HPDE6-E6E7 (cell line): Measurements from ENCODE around the gene NFX1.
"Not testable (repeated sequence)": the region's sequence is repeated elsewhere in the genome, so short reads cannot be mapped to it uniquely, and the experiment has no call there.

Experiments used
- DNase-seq: peaks from one replicate; pipeline ENCODE4 v3.0.0; 2011; ENCODE audit warnings: missing footprints; ENCODE audit errors: extremely low spot score

Gene NFX1

DNA sequence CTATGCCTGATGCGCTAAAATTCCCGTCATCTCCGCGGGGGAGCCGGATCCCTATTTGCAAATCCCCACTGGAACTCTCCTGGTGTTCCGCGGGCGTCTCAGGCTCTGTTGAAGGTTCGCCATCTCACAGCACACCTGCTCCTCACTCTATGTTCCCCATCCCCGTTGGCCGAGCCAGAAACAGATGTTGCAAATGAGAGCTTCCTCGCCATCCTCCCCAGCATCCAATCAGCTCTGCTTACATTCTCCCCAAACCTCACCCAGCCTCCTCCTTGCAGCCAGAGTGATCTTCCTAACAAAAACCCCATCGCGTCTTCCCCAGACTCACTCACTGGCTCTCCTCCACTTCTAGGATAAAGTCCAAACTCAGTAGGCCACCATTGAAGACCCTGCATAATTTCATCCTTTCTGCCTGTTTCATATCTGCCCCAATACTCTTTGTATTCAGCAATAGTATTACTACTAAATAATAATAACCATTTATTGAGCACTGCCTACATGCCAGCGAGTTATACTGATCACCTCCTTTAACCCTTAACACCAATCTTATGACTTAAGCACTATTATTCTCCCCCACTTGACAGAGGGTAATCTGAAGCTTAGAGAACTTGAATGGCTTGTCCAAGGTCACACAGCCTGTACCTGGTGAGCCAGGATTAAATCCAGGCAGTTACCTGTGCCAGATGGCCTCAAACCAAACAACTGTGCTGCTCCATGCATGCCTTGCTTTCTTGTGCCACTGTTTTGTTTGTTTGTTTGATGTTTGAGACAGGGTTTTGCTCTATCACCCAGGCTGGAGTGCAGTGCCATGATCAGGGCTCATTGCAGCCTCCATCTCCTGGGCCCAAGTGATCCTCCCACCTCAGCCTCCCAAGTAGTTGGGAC, 98.0 kb downstream of the NFX1 start:
- DNase-seq = no peak

DNA sequence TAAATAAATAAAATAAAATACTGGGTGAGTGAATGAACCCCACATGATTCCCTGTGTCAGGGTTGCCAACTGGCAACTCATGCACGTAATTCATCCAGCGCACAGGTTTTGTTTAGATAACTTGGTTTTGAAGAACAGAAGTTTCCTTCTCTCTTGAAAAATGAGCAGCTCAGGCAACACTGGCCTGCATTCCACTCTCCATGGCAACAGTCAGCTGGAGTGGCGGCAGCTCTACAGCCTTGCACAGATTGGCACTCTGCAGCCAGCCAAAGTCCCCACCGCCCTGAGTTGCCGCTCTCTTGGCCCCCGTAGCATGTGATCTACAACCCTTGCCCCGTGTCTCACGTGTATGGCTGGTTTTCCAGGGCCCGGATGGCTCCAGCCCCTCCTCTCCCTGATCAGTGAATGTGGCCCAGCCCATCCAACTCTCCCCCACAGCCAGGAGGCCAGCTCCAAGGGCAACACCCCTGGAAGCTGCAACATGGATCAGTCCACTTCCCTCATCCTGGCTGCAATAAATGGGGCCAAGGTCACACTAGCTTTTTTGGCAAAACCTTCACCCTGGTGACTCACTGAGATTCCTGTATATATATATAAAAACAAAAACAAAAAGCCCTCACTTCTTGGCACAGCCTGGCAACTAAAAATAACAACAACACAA, 100.9 kb downstream of the NFX1 start:
- not testable (repeated sequence) for DNase-seq

DNA sequence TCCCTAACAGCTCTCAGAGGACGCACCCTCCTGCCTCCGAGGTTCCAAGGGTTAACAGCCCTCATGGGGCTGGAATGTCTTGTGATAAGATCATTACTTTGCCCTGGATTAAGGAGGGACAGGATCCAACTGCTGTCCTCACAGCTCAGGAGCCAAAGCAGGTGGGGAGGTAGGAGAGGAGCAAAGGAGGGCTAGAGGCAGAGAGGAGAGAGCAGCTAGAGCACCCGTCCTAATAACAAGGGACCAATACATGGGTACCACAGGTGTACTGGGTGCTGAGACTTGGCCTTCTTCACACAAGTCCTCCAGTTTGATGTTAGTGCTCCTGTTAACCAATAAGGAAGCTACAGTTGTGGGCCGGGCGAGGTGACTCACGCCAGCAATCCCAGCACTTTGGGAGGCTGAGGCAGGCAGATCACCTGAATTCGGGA, 102.3 kb downstream of the NFX1 start:
- DNase-seq = not testable (repeated sequence)

DNA sequence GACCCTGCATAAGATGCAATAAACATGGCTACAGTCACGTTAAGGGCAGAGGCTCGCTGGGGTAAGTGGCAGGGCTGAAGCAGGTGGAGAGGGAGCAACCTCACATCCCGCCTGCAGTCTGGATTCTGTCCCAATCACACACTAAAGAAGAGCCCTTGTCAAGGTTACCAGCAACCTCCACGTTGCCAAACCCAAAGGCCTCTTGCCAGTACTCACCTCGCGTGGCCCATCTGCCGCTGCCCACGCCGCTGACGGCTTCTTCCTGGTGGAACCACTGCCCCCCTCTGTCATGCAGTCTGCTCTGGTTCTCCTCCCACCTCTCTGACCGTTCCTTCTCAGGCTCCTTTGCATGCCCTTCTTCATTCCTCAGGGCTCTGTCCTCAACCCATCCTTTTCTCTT, 103.3 kb downstream of the NFX1 start:
- DNase-seq = no peak

DNA sequence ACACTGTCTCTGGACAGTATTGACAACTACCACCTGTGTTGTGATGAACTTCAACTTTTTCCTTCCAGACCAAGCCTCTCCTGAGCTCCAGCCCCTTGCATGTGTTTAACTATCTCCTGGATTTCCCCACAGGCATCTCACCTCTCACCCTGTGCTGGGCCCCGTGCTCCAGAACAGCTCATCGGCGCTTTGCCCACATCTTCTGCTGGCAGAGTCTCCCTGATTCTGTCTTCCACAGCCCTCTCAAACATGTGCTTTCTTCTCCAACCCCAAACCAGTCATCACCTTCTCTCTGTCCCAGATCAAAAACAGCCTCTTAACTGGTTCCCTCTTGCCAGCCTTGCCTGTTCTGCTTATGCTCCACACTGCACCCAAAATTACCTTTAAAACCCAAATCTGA, 103.7 kb downstream of the NFX1 start:
- DNase-seq = not testable (repeated sequence)

DNA sequence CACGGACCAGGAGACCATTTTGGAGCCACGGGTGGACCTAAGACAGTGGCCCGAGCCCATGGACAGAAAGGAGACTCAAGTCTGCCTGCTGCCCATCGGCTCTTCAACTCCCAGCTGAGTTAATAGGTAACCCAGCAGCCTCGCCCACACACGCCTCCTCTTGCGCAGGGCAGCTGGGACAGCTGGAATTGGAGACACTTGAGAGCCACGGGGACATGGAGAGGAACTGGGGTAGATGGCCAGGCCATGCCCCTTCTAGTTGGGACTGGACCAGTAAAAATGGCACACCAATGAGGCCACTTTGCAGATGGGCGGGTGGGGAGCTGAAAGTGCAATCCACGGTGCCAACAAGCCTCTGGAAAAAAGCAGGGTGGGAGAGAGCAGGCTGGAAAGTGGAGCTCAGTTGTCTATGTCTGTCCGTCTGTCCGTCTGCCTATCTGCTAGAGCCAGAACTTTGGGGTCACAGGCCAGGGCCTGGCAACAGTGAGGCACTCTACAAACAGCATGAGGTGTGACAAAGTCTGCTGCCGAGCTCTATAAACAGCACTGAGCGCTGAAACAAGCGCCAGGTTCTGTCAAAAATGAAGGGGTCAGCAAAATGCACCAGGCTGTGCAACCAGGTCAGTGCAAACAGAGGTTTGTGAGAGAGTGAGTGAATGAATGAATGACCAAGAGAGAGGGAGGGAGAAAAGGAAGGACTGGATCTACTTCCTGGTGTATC, 105.0 kb downstream of the NFX1 start:
- DNase-seq = not testable (repeated sequence)

DNA sequence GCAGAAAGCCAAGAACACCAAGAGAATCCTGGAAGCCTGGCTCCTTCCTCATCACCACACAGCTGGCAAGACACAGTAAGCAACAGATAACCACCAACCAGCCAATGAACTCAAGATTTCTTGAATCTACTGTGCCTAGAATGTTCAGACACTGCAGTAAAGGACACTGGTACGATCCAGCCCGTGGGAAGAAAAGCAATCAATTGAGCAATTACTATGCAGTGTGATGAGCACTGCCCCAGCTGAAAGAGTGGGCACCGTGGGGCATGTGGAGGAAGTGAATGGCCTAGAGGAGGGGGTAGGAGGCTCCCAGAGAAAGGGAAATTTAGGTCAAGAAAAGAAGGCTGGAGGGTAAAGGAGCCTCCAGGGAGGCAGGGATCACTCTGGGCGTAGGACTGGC, 107.5 kb downstream of the NFX1 start:
- not testable (repeated sequence) for DNase-seq

DNA sequence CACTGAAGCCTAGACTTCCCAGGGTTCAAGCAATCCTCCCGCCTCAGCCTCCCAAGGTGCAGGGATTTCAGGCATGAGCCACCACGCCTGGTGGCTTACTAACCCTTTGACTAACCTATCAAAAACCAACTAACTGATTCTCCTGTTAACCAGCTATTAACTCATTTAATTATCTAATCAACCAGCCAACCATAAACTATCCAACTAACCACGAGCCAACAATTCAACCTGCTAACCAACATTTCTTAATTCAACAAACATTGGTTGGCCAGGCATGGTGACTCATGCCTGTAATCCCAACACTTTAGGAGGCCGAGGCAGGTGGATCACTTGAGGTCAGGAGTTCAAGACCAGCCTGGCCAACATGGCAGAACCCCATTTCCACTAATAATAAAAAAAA, 108.7 kb downstream of the NFX1 start:
- not testable (repeated sequence) for DNase-seq

DNA sequence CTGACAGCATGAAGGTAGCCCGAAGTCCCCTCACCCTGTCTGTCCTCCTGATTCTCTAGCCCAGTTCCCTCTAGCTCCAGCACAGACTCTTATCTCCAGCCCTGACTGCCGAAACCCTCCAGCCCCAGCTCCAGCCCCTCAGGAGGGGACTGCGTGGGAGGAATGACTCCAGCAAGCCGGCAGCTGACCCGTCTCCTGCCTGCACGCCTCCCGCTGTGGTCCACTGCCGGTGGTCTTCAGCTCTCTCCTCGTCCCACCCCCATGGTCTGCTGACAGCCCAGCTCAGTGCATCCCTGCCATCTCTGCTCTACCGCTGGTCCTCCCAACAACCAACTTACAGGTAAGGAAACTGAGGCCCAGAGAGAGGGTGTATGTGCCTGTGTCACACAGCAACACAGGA, 111.5 kb downstream of the NFX1 start:
- DNase-seq = not testable (repeated sequence)

DNA sequence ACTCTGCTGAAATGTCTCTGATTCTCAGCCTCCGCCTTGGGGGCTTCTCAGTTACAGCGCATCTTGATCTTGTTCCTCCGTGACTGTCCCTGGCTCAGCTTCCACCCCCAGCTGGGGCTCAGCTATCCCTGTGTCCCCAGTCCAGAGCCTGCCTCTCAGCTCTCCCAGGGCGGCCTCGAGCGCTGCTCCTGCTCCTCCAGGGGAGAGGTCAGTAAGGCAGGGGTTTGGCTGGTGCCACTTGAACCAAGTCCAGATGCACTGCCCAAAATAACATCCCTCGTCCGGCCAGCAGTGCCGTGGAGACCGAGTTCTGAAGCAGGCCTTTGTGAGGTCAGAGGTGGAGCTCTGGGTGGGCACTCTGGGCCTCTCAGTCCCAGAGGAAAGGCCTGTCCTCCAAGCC, 112.1 kb downstream of the NFX1 start, which contains the start of gene AQP7:
AQP7 (minus strand) TSS at position 198 of the 400 bp plus-strand sequence. CDS start 1,306 bp downstream, outside the sequence.
- DNase-seq = not testable (repeated sequence)

DNA sequence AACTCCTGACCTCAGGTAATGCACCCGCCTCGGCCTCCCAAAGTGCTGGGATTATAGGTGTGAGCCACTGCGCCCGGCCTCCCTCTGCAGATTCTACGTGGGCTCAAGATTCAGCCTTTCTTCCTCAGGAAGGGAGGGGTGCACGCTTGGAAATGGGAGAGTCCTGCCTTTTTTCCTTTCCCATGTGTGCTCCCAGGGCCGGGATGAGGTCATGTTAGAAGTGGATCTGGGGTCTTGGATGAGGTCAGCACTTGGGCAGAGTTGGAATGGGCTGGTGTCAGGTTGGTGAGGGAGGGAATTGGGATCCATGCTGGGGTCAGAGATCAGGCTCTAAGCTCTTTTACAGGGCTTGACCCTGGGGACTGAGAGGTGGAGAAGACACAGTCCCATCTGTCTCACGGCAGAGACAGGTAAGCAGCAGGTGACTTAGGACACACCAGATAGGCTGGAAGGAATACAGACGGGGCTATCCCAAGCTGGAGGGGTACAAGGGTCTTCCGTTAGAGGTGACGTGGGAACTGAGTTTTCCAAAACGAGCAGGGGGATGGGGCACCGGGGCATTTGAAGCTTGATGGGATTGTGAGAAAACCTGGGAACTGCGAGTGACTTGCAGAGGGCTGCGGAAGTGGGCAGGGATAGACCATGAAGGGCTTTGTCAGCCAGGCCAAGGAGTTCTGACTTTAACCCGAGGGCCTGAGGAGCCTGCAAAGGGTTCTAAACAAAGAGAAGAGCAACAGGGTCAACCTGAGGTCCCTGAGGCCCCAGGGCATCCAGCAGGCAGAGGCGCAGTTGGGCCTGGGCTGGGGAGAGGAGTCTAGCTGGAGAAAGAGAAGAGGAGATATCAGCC, 113.8 kb downstream of the NFX1 start:
- DNase-seq = no peak

DNA sequence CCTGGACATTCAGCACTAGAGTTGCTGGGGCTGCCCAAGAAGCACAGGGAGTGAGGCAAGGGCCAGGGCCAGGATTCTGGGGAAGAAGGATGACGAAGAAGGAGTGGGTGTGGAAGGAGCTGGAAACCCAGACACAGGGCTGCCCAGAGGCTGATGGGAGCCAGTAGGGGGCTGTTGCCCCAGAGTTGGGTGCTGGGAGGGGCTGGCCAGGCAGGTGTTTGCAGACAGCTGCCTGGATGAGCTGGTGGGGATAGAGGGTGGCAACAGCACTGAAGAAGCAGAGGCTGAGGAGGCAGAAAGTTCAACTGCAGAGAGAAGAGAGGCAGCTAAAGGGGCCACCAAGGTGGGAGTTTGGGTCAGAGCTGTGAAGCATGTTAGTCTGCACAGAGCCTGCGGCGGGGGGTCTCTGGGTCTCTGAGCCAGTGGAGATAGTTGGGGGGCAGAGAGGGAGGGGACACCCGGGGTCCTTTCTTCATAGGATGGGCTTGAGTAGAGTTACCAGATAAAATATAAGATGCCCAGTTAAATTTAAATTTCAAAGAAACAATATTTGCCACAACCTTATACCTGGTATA, 114.6 kb downstream of the NFX1 start:
- no peak for DNase-seq

DNA sequence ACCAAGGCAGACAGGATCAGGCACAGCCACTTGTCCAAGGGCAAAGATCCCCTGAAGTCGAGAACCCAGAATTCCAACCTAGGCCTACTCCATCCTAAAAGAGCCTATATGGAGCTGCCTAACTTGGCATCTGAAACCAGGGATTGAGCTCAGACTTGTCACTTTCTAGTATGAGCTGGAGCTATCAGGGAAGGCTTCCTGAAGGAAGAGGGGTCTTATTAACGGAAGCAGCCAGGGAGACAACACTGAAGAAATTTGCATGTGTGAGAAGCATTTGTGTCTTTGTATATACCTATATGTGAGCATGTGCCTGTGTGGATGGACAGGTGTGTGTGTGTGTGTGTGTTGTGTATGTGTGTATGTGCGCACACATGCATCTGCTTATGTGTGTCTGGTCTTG, 116.7 kb downstream of the NFX1 start:
- no peak for DNase-seq

DNA sequence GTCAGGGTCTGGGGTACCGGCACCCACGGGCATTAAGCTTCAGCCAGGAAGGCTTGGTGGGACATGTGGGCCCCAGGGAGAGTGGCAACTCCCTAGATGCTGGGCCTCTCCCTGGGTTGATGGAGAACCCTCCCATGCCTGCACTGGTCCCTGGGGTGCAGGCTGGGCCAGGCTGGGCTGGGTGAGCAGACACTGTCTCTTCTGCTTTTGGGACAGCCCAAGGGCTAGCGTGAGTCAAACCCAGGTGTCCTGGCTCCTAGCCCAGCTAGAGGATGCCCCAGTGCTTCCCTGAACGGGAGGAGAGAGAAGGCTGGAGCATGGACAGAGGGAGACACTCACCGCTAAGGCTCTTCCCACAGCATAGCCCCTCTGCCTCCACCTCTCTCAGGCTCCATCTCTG, 117.8 kb downstream of the NFX1 start:
- no peak for DNase-seq

DNA sequence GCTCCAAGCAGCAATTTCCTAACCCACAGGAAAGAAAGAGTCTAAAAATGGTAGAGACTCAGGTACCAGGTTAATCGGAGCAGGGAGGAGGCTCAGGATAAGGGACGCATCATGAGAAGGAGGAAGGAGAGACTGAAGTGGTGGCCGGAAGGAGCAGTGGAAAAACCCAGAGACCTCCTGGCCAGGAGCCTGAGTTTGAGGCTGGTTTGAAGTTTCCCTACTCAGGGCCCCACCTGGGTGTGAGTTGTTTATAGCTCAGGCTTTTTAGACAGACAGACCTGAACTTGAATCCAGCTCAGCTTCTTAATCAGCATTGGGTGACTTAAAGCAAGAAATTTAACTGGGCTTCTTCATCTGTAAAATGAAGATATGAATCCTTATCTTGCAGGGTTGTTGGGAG, 124.0 kb downstream of the NFX1 start:
- no peak for DNase-seq

DNA sequence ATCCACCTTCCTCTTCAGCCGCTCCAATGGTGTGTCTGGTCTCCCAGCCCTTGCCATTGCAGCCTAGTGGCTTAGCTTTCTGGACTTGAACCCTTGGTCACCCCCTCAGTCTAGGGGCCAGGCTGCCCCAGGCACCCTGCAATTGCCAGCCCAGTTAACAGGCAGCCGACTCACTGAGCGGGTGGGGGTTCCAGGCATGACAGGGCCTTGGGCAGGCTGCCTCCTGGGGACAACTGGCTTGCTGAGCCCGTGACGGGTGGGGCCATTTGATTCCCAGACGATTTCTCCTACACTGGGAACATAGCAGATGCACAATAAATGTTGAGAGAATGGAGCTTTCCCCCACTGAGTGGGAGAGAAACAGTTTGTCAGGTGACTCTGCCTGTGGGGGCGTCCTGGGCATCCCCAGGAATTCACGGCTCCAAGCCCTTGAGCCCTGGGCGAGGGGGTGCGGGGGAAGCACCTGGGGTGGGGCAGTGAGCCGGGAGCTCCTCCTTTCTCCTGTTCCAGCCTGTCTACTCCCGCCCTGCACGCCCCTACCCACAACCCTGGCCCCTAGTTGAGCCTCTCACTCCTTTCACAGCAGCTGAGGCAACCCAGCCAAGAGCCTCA, 124.7 kb downstream of the NFX1 start:
- DNase-seq = no peak

DNA sequence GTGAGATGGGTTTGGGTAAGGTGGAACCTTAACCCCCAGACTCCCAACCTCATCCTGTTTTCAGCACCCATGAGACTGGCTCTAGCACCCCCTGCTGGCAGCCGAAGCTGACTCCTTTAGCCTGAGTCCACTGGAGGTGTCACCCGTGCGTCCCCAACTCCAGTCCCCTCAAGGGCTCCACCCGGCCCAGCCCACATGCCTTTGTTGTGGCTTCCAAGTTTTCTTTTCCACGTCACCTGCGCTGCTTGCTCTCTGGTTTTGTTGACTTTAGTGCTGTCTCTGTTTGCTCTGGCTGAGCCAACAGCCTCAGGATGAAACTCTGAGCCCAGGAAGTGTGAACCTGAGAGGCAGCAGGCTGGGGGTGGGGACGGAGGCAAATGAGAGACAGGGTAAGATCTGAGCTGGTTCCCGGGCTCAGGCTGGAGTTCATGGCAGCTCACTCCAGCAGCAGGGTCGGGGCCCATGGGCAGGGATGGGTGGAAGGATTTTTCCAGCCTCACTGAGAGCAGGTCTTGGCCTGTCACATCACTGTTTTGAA, 125.3 kb downstream of the NFX1 start:
- DNase-seq = peak; percentile 52

DNA sequence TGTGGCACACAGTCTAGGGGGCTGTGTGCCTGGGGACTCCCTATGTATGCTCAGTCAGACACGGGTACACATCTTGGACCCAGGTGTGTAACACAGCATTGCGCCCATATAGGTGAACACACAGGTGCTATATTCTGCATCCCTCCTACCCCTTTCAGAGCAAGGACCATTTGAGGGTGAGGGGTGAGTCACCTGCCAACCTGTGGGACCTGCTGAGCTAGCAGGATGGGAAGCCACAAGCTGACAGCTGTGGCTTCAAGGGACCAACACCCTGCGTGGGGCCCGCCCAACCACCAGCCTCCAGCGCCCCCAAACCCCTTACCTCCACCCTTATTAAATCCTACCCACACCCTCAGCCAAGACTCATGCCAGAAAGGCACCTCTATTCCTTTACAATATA, 126.7 kb downstream of the NFX1 start:
- no peak for DNase-seq

DNA sequence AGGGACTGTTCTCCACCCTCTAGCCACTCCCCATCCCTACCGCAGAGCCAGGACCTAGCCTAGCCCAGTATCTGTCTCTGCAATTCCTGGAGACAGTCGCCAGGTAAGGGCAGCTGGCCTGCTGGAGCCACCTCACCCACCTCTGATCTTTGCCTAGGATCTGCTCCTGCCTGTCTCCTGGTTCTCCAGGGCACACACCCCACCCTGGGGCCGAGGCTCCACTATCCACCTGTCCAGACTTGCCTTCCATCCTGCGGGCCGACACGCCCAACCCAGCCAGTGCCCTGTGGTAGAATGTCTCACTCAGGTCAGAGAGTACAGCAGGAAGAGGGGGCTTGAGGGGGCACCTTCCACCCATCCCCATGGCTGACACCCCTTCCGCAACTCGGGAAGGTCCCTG, 127.8 kb downstream of the NFX1 start:
- peak; percentile 86 for DNase-seq

DNA sequence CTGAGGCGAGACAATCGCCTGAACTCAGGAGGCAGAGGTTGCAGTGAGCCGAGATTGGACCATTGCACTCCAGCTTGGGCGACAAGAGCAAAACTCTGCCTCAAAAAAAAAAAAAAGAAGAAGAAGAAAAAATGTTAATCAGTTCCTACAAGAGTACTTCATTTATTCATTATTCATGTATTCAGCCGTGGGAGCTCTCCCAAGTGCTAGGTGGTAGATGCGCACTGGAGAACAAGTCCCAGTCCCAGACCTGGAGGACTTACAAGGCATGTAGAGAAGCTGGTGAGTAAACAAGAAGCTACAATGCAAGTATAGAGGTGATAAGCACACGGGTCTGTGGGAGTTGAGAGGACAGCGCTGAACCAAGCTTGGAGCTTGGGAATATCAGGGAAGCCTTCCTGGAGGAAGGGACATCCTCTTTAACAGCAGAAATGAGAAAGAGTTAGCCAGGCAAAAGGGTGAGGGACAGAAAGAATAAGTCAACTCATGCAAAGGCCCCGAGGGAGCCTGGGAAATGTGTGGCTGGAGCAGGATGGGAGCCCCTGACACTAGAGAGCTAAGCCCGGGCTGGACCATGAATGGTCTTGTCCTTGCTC, 129.5 kb downstream of the NFX1 start:
- DNase-seq = no peak
